Measurements from ENCODE around the gene GCNT1.
"Not testable (repeated sequence)": the region's sequence is repeated elsewhere in the genome, so short reads cannot be mapped to it uniquely, and the experiment has no call there.

Gene GCNT1

DNA sequence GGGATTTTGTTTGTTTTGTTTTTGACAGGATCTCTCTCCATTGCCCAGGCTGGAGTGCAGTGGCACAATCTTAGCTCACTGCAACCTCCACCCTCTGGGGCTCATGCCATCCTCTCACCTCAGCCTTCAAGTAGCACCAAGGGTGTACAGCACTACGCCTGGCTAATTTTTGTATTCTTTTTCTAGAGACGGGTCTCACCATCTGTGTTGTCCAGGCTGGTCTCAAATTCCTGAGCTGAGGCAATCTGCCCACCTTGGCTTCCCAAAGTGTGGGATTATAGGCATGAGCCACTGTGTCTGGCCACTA lies 7.3 kb downstream of the GCNT1 start:
- no peak for DNase-seq (ENCODE audit: low read depth)
- TF ChIP-seq, protein P1, sequence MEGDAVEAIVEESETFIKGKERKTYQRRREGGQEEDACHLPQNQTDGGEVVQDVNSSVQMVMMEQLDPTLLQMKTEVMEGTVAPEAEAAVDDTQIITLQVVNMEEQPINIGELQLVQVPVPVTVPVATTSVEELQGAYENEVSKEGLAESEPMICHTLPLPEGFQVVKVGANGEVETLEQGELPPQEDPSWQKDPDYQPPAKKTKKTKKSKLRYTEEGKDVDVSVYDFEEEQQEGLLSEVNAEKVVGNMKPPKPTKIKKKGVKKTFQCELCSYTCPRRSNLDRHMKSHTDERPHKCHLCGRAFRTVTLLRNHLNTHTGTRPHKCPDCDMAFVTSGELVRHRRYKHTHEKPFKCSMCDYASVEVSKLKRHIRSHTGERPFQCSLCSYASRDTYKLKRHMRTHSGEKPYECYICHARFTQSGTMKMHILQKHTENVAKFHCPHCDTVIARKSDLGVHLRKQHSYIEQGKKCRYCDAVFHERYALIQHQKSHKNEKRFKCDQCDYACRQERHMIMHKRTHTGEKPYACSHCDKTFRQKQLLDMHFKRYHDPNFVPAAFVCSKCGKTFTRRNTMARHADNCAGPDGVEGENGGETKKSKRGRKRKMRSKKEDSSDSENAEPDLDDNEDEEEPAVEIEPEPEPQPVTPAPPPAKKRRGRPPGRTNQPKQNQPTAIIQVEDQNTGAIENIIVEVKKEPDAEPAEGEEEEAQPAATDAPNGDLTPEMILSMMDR (IDR thresholded peaks at IDR 0.05; ENCODE audit: control insufficient read depth, extremely low read depth, insufficient read depth): no peak
- H3K4me3 ChIP-seq (ENCODE audit: low read depth, low read length): no peak overlapping the region

DNA sequence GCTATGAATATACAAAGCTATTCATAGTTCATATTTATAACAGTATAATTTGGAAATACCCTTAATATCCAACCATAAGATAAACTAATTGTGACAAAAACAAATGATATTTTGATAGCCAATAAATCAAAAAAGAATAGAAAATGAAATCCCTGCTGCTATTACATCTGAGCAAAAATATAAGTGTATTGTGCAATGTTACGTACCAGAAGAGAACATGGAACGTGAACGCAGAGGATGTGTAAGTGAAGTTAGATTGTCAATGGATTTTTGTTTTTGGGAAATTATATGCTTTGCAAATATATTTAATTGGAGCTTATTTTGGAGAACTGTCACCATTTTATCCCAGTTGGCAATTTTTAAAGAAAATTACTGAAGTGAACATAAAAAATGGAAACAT lies 15.4 kb downstream of the GCNT1 start:
- no peak for DNase-seq (ENCODE audit: low read depth)
- TF ChIP-seq, protein P1 (IDR thresholded peaks at IDR 0.05; ENCODE audit: control insufficient read depth, extremely low read depth, insufficient read depth): no peak
- H3K4me3 ChIP-seq (ENCODE audit: low read depth, low read length): no peak overlapping the region

DNA sequence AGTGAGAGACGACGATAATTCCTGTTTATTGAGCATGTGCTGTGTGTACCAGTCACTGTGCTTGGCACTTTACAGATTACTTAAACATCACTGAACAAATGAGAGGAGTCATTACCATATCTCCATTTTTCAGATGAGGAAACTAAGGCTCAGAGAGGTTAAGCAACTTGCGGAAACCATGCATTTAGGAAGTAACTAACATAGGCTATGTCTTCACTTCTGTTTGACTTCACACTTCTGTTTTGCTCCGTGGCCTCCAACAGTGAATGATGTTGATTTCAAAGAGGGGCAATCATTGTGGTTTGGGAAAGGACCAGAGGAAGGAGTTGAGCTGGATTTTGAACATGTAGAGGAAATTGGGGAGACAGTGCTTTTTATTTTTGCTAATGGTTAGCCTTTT lies 16.7 kb downstream of the GCNT1 start:
- TF ChIP-seq, protein P1 (IDR thresholded peaks at IDR 0.05; ENCODE audit: control insufficient read depth, extremely low read depth, insufficient read depth): no peak
- H3K4me3 ChIP-seq (ENCODE audit: low read depth, low read length): no peak overlapping the region
- DNase-seq (ENCODE audit: low read depth): no peak

DNA sequence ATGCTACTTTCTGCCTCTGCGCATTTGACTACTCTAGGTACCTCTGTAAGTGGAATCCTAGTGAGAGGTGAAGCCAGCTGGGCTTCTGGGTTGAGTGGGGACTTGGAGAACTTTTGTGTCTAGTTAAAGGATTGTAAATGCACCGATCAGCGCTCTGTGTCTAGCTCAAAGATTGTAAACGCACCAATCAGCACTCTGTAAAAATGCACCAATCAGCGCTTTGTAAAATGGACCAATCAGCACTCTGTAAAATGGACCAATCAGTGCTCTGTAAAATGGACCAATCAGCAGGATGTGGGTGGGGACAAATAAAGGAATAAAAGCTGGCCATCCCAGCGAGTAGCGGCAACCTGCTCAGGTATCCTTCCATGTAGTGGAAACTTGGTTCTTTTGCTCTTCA lies 18.8 kb downstream of the GCNT1 start:
- DNase-seq (ENCODE audit: low read depth); H3K4me3 ChIP-seq (ENCODE audit: low read depth, low read length): not testable (repeated sequence)

DNA sequence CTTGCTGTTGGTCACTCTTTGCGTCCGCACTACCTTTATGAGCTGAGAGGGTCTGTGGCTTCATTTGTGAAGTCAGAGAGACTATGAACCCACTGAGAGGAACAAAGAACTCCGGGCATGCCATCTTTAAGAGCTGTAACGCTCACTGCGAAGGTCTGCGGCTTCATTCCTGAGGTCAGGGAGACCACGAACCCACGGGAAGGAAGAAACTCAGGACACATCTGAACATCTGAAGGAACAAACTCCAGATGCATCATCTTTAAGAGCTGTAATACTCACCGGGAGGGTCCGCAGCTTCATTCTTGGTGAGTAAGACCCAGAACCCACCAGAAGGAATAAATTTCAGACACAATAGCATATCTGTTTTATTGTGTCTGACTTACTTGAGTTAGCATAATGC lies 19.2 kb downstream of the GCNT1 start:
- TF ChIP-seq, protein P1 (IDR thresholded peaks at IDR 0.05; ENCODE audit: control insufficient read depth, extremely low read depth, insufficient read depth): no peak
- no peak overlapping the region for H3K4me3 ChIP-seq (ENCODE audit: low read depth, low read length)

DNA sequence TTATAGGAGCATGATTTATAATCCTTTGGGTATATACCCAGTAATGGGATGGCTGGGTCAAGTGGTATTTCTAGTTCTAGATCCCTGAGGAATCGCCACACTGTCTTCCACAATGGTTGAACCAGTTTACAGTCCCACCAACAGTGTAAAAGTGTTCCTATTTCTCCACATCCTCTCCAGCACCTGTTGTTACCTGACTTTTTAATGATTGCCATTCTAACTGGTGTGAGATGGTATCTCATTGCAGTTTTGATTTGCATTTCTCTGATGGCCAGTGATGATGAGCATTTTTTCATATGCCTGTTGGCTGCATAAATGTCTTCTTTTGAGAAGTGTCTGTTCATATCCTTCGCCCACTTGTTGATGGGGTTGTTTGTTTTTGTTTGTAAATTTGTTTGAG lies 20.4 kb downstream of the GCNT1 start:
- DNase-seq (ENCODE audit: low read depth); H3K4me3 ChIP-seq (ENCODE audit: low read depth, low read length): not testable (repeated sequence)

More for the DNA sequence above, 19.2 kb downstream of the GCNT1 start:
- DNase-seq (ENCODE audit: low read depth): no peak

DNA sequence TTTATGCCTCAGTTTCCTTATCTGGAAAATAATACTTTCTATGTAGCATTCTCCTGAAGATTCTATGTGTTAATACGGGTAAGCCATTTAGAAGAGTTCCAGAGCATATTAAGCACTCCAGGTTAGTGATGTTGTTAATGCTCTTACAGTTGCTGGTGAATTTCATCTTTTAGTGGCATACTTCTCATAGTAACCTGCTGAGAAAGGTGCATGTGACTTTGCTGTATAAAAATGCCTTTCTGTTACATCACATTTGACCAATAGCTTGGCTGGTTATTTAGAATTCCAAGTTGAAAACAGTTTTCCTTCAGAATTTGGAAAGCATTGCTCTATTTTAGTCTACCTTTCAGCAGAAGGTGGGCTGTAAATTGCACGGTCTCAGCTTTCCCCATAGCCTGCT lies 27.2 kb downstream of the GCNT1 start:
- no peak overlapping the region for H3K4me3 ChIP-seq (ENCODE audit: low read depth, low read length)
- TF ChIP-seq, protein P1 (IDR thresholded peaks at IDR 0.05; ENCODE audit: control insufficient read depth, extremely low read depth, insufficient read depth): no peak
- no peak for DNase-seq (ENCODE audit: low read depth)

DNA sequence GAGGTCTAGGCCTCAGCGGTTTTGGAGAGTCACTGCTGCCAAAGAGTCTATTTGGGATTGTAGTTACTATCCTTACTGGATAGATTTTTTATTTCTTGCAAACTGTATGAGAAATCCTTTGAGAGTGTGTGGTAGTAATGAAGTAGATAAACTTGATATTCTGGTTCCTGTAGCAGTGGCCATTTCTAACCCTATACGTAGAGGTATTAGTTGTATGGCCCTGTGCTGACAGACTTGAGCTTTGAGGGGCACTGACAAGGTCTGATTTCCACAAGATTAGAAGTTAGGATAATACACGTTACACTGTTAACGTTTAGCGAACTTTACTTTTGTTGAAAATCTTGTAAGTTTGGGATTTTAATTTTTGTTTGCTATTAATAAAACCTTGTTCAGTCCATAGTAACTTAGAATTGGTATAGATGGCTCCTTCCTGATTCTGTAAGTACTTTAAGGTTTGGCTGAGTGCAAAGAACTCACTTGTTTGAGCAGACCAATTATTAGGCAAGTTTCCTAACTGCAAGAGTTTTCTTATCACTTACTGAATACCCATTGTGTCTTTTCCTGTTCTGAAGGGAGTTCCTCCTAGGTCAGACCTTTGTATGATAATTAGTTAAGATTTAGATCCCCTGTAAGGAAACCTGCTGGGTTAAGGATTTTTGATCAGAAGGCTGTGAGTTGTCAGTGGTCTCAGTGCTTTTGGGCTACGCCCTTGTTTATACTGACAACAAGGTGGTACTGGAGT lies 31.4 kb downstream of the GCNT1 start:
- H3K4me3 ChIP-seq (ENCODE audit: low read depth, low read length): no peak overlapping the region
- TF ChIP-seq, protein P1 (IDR thresholded peaks at IDR 0.05; ENCODE audit: control insufficient read depth, extremely low read depth, insufficient read depth): no peak

DNA sequence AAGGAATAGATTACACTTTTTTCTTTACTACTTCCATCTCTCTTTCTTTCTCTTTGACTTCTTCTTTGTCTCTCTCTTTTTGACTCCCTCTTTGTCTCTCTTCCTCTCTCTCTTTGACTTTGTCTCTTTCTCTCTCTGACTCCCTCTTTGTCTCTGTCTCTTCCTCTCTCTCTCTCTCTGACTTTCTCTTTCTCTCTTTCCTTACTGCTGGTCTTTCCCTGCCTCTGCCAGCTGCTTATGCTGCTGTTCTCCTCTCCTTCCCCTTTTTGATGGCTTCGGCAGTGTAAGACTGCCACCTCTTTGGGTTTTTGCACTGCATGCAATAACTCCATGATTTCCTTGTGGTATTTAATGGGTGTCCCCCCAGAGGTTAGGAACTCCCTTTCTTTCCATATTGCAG lies 32.1 kb downstream of the GCNT1 start:
- not testable (repeated sequence) for H3K4me3 ChIP-seq (ENCODE audit: low read depth, low read length); DNase-seq (ENCODE audit: low read depth)

More for the DNA sequence above, 31.4 kb downstream of the GCNT1 start:
- DNase-seq (ENCODE audit: low read depth): no peak

DNA sequence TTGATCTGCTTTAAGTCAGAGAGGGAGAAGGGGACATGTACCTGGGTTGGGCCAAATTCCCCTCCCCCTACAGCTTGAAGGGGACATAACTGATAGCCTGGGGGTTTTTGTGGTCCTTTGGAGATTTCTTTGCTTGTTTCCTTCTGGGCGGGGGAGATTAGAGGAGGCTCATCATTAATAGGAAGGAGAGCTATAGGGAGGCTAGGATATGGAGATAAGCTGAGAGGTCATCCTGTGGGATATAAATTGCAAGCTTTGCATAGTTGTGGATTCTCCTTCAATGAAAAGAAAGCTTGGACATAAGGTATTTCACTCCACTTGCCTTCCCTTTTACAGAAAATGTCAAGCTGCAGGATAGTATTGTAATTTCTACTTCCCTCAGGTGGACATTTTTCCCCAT lies 34.5 kb downstream of the GCNT1 start:
- not testable (repeated sequence) for DNase-seq (ENCODE audit: low read depth); H3K4me3 ChIP-seq (ENCODE audit: low read depth, low read length)

All from LNCaP clone FGC (cell line).